Hematopoietic multipotent progenitor cell treated with erythropoietin and hydrocortisone succinate and interleukin-3 and kit ligand, for 8 days (in vitro differentiated cells): ENCODE measurements around the gene MBNL2.
"Not testable (repeated sequence)": the region's sequence is repeated elsewhere in the genome, so short reads cannot be mapped to it uniquely, and the experiment has no call there.

Experiments
- DNase-seq: peaks from one replicate; pipeline ENCODE4 v3.0.0-alpha.2; 2015

Gene MBNL2

GRCh38 chr13:97221989-97222700 lies at the start of gene MBNL2:
TSS of gene MBNL2 (plus strand) at chr13:97222333. CDS start at chr13:97276236, 53,903 bp downstream.
- peak; percentile 91 for DNase-seq

GRCh38 chr13:97174638-97175037 lies 47.5 kb upstream of the MBNL2 start:
- DNase-seq: no peak

- no peak for DNase-seq
These were observed 47.1 kb upstream of the MBNL2 start for GRCh38 chr13:97175041-97175440.

GRCh38 chr13:97179501-97179900 lies 42.6 kb upstream of the MBNL2 start:
- DNase-seq: no peak

GRCh38 chr13:97182111-97182890 lies 39.8 kb upstream of the MBNL2 start:
- no peak for DNase-seq

GRCh38 chr13:97185291-97185690 lies 36.8 kb upstream of the MBNL2 start:
- DNase-seq: no peak

GRCh38 chr13:97185751-97186150 lies 36.4 kb upstream of the MBNL2 start:
- no peak for DNase-seq

- no peak for DNase-seq
These were observed 33.9 kb upstream of the MBNL2 start for GRCh38 chr13:97188207-97188606.

GRCh38 chr13:97189928-97190327 lies 32.2 kb upstream of the MBNL2 start:
- no peak for DNase-seq

GRCh38 chr13:97191142-97191541 lies 31.0 kb upstream of the MBNL2 start:
- DNase-seq: no peak

GRCh38 chr13:97191615-97192014 lies 30.5 kb upstream of the MBNL2 start:
- DNase-seq: peak; percentile 58

- no peak for DNase-seq
These were observed 30.0 kb upstream of the MBNL2 start for GRCh38 chr13:97192166-97192565.

GRCh38 chr13:97193577-97193976 lies 28.6 kb upstream of the MBNL2 start:
- DNase-seq: no peak

GRCh38 chr13:97194479-97194878 lies 27.7 kb upstream of the MBNL2 start:
- peak; percentile 96 for DNase-seq

- no peak for DNase-seq
These were observed 25.8 kb upstream of the MBNL2 start for GRCh38 chr13:97196340-97196739.

- no peak for DNase-seq
These were observed 23.4 kb upstream of the MBNL2 start for GRCh38 chr13:97198753-97199152.

GRCh38 chr13:97199451-97199850 lies 22.7 kb upstream of the MBNL2 start:
- DNase-seq: no peak

GRCh38 chr13:97200081-97200942 lies 21.8 kb upstream of the MBNL2 start:
- DNase-seq: no peak

- DNase-seq: no peak
These were observed 19.4 kb upstream of the MBNL2 start for GRCh38 chr13:97202761-97203160.

- no peak for DNase-seq
These were observed 16.7 kb upstream of the MBNL2 start for GRCh38 chr13:97205465-97205864.

GRCh38 chr13:97205982-97206381 lies 16.2 kb upstream of the MBNL2 start:
- no peak for DNase-seq

- not testable (repeated sequence) for DNase-seq
These were observed 14.9 kb upstream of the MBNL2 start for GRCh38 chr13:97207252-97207651.

GRCh38 chr13:97211300-97211699 lies 10.8 kb upstream of the MBNL2 start:
- no peak for DNase-seq
